Measurements from ENCODE around the gene OR10G3. TPM values are rescaled to one million over a fixed set of nuclear protein-coding genes. Genes with fewer than 3 reads are reported as not detected.
"Not testable (repeated sequence)": the region's sequence is repeated elsewhere in the genome, so short reads cannot be mapped to it uniquely, and the experiment has no call there.

The OR10G3 gene
- total RNA-seq: not detected in 2 replicates

GRCh38 chr14:21579976-21580375 lies at the start of gene OR10G3:
TSS of gene OR10G3 (minus strand) at chr14:21580076. CDS start at chr14:21570744, 9,332 bp downstream.
- Mint-ChIP-seq H3K9me3 (no peaks in the 10 kb centered on the region), H3K27ac (no peak within 1 kb of the TSS), H3K4me3 (no peak within 1 kb of the TSS), H3K4me1 (ENCODE audit: low read depth) (peaks cover 3% of the 10 kb centered on the region), H3K27me3 (ENCODE audit: insufficient read depth) (peaks cover 8% of the 10 kb centered on the region), H3K36me3 (ENCODE audit: low read depth) (no peaks in the 10 kb centered on the region)
- no peak for DNase-seq (ENCODE audit: low spot score)
- intact Hi-C loops (cut with micrococcal nuclease): no loop called here

GRCh38 chr14:21626491-21627230 lies 46.8 kb upstream of the OR10G3 start:
- H3K9me3 Mint-ChIP-seq: no peaks in the 10 kb centered on the region
- DNase-seq (ENCODE audit: low spot score): no peak
- H3K4me3 Mint-ChIP-seq: no peak overlapping the region
- intact Hi-C loops (cut with micrococcal nuclease): no loop called here
- H3K27me3 Mint-ChIP-seq (ENCODE audit: insufficient read depth): no peaks in the 10 kb centered on the region
- H3K4me1 Mint-ChIP-seq (ENCODE audit: low read depth): no peaks in the 10 kb centered on the region
- H3K27ac Mint-ChIP-seq: no peak overlapping the region
- no peaks in the 10 kb centered on the region for H3K36me3 Mint-ChIP-seq (ENCODE audit: low read depth)

DNA sequence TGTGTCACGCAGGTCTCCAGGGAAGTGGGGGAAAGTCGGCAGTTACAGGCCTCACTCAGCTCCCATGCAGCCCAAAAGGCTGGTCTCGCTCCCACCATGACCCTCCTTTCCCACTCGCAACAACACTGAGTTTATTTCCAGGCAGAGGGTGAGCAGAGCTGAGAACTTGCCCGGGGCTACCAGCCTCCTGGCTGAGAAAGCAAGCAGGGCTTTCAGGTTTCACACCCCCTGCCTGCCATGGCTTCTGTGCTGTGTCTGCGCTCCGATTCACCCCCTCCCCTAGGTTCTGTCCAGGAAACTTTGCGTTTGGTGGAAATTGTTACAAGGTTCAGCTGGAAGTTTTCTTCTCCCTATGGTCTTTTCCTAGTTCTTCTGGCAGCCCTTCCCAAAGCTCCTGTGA lies 37.7 kb upstream of the OR10G3 start:
- DNase-seq (ENCODE audit: low spot score): no peak
- intact Hi-C loops (cut with micrococcal nuclease): no loop called here
- no peak overlapping the region for H3K27ac Mint-ChIP-seq
- no peaks in the 10 kb centered on the region for H3K4me1 Mint-ChIP-seq (ENCODE audit: low read depth)
- no peak overlapping the region for H3K4me3 Mint-ChIP-seq
- H3K36me3 Mint-ChIP-seq (ENCODE audit: low read depth): no peaks in the 10 kb centered on the region
- H3K27me3 Mint-ChIP-seq (ENCODE audit: insufficient read depth): peaks cover 11% of the 10 kb centered on the region
- no peaks in the 10 kb centered on the region for H3K9me3 Mint-ChIP-seq

GRCh38 chr14:21614240-21614639 lies 34.4 kb upstream of the OR10G3 start:
- intact Hi-C loops (cut with micrococcal nuclease): no loop called here
- no peaks in the 10 kb centered on the region for H3K4me1 Mint-ChIP-seq (ENCODE audit: low read depth)
- no peak for DNase-seq (ENCODE audit: low spot score)
- no peak overlapping the region for H3K4me3 Mint-ChIP-seq
- H3K9me3 Mint-ChIP-seq: no peaks in the 10 kb centered on the region
- H3K36me3 Mint-ChIP-seq (ENCODE audit: low read depth): no peaks in the 10 kb centered on the region
- H3K27ac Mint-ChIP-seq: no peak overlapping the region
- H3K27me3 Mint-ChIP-seq (ENCODE audit: insufficient read depth): peaks cover 13% of the 10 kb centered on the region

DNA sequence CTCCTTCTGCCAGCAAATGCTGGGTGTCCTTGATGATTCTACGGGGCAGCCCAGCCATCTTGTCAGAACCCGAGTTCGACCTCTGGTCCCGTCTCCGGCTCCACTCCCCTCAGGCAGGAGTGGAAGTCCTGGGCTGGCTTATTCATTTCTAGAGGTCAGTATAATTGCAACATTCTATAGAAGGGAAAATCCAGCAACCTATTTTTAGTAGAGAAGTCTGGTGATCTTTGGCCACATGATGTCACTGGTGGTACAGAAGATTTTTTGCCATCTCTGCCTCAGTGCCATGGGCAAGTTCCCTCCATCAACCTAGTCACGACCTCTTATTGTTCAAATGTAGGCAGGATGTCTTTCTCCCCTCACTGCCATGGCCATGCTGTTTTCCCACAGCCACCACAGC lies 32.4 kb upstream of the OR10G3 start:
- Mint-ChIP-seq H3K4me1 (ENCODE audit: low read depth) (no peaks in the 10 kb centered on the region), H3K4me3 (no peak overlapping the region), H3K27me3 (ENCODE audit: insufficient read depth) (peaks cover 21% of the 10 kb centered on the region), H3K36me3 (ENCODE audit: low read depth) (no peaks in the 10 kb centered on the region), H3K27ac (no peak overlapping the region), H3K9me3 (no peaks in the 10 kb centered on the region)
- DNase-seq (ENCODE audit: low spot score): no peak
- intact Hi-C loops (cut with micrococcal nuclease): no loop called here

DNA sequence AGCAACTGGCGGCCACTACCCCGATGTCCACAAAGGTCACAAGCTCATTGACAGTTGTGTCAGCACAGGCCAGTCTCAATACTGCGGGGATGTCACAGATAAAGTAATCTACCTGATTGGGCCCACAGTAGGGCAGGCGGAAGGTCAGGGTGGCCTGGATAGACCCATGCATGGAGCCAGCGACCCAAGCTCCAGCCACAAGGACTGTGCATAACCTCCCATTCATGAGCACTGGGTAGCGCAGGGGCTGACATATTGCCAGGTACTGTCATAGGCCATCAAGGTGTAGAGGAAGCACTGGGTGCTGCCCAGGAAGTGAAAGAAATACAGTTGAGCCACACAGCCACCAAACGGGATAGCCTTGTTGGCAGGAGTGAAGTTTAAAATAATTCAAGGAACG lies 22.3 kb upstream of the OR10G3 start:
- DNase-seq (ENCODE audit: low spot score); H3K9me3 Mint-ChIP-seq; H3K4me1 Mint-ChIP-seq (ENCODE audit: low read depth); H3K4me3 Mint-ChIP-seq; H3K27me3 Mint-ChIP-seq (ENCODE audit: insufficient read depth); H3K36me3 Mint-ChIP-seq (ENCODE audit: low read depth); intact Hi-C loops (cut with micrococcal nuclease); H3K27ac Mint-ChIP-seq: not testable (repeated sequence)

- Mint-ChIP-seq H3K27me3 (ENCODE audit: insufficient read depth) (peaks cover 6% of the 10 kb centered on the region), H3K36me3 (ENCODE audit: low read depth) (no peaks in the 10 kb centered on the region), H3K9me3 (peaks cover 10% of the 10 kb centered on the region), H3K4me3 (no peak overlapping the region), H3K4me1 (ENCODE audit: low read depth) (peaks cover 7% of the 10 kb centered on the region), H3K27ac (no peak overlapping the region)
- no peak for DNase-seq (ENCODE audit: low spot score)
- intact Hi-C loops (cut with micrococcal nuclease): no loop called here
Measured at GRCh38 chr14:21589317-21589716, 9.4 kb upstream of the OR10G3 start.

DNA sequence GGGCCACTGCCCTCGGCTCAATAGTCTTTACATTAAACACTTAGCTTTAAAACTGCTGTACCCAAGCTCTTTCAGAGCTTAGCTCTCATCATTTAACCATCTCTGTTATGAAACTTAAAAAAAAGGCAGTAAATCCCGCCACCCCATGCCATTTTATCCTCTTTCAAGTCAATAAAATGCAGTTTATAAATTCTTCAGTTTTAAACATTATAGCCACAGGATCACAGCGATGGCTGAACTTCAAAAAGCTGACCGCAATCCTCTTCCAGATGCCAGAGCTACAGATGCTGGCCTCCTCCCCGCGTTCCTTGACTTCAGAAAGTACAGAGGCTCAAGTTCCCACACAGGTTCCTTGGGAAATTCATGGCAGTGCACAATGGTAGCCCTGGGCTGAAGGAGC lies 4.2 kb downstream of the OR10G3 start:
- H3K36me3 Mint-ChIP-seq (ENCODE audit: low read depth): no peaks in the 10 kb centered on the region
- H3K9me3 Mint-ChIP-seq: no peaks in the 10 kb centered on the region
- no peak for DNase-seq (ENCODE audit: low spot score)
- intact Hi-C loops (cut with micrococcal nuclease): no loop called here
- H3K27ac Mint-ChIP-seq: no peak overlapping the region
- H3K27me3 Mint-ChIP-seq (ENCODE audit: insufficient read depth): peaks cover 8% of the 10 kb centered on the region
- H3K4me3 Mint-ChIP-seq: no peak overlapping the region
- no peaks in the 10 kb centered on the region for H3K4me1 Mint-ChIP-seq (ENCODE audit: low read depth)

DNA sequence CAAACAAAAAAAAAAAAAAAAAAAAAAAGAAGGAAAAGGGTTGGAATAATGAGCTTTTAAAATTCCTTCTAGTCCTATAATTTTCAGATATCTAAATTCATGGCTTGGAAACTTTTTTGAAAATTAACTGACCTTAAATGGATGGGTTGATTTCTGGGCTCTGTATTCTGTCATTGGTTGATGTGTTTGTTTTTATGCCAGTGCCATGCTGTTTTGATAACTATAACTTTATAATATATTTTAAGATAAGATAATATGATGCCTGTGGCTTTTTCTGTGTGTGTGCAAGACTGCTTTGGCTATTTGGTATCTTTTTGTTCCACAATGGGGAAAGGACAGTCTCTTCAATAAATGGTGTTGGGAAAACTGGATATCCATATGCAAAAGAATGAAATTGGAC lies 7.3 kb downstream of the OR10G3 start:
- Mint-ChIP-seq H3K4me3 (no peak overlapping the region), H3K4me1 (ENCODE audit: low read depth) (no peaks in the 10 kb centered on the region), H3K27me3 (ENCODE audit: insufficient read depth) (peaks cover 5% of the 10 kb centered on the region), H3K9me3 (no peaks in the 10 kb centered on the region), H3K27ac (no peak overlapping the region), H3K36me3 (ENCODE audit: low read depth) (no peaks in the 10 kb centered on the region)
- intact Hi-C loops (cut with micrococcal nuclease): no loop called here
- DNase-seq (ENCODE audit: low spot score): no peak

GRCh38 chr14:21558703-21559170 lies 21.1 kb downstream of the OR10G3 start:
- no peaks in the 10 kb centered on the region for H3K36me3 Mint-ChIP-seq (ENCODE audit: low read depth)
- no peaks in the 10 kb centered on the region for H3K27me3 Mint-ChIP-seq (ENCODE audit: insufficient read depth)
- intact Hi-C loops (cut with micrococcal nuclease): loop anchor here (5.0 to 10.0 kb wide), 2 partner anchors 191 to 454 kb away; partner anchors contain the start of gene TMEM253
- DNase-seq (ENCODE audit: low spot score): no peak
- H3K4me3 Mint-ChIP-seq: no peak overlapping the region
- H3K4me1 Mint-ChIP-seq (ENCODE audit: low read depth): peaks cover 8% of the 10 kb centered on the region
- no peak overlapping the region for H3K27ac Mint-ChIP-seq
- no peaks in the 10 kb centered on the region for H3K9me3 Mint-ChIP-seq

- Mint-ChIP-seq H3K27ac (peak overlapping the region; percentile 68), H3K4me1 (ENCODE audit: low read depth) (peaks cover 8% of the 10 kb centered on the region), H3K36me3 (ENCODE audit: low read depth) (no peaks in the 10 kb centered on the region), H3K9me3 (no peaks in the 10 kb centered on the region), H3K4me3 (no peak overlapping the region), H3K27me3 (ENCODE audit: insufficient read depth) (no peaks in the 10 kb centered on the region)
- peak; percentile 62 for DNase-seq (ENCODE audit: low spot score)
- intact Hi-C loops (cut with micrococcal nuclease): loop anchor here (1.0 to 10.0 kb wide), 10 partner anchors 46 to 452 kb away; partner anchors contain the start of genes CHD8, METTL3, TMEM253 and TOX4
Measured at GRCh38 chr14:21557084-21557901, 22.6 kb downstream of the OR10G3 start.

DNA sequence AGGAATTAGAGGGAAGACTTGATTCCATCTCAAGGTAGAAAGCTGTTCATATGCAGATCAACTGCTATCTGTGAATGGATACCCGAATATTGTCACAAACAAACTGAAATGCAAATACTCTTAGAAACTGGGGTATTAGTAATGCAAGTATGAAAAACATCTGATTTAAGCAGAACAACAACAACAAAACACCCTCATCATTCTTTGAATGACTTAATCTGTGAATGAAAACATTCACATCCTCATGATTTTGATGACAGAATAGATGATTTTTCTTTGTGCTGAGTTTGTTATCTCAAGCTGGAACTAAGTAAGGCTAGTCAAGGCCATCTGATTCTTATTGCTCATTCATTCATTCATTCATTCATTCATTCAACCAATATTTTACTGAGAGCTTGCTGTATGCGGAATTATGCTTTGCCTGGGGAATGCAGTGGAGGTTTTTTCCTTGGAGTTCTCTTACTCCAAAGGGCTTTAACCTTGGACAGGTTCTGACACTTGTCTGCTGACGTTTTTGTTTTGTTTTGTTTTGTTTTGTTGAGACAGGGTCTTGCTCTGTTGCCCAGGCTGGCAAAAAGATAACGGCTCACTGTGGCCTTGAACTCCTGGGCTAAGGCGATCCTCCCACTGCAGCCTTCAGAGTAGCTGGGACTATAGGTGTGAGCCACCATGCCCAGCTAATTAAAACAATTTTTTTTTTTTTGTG lies 23.3 kb downstream of the OR10G3 start:
- H3K4me1 Mint-ChIP-seq (ENCODE audit: low read depth): peaks cover 8% of the 10 kb centered on the region
- H3K9me3 Mint-ChIP-seq: no peaks in the 10 kb centered on the region
- H3K27ac Mint-ChIP-seq: no peak overlapping the region
- DNase-seq (ENCODE audit: low spot score): no peak
- H3K36me3 Mint-ChIP-seq (ENCODE audit: low read depth): no peaks in the 10 kb centered on the region
- no peak overlapping the region for H3K4me3 Mint-ChIP-seq
- no peaks in the 10 kb centered on the region for H3K27me3 Mint-ChIP-seq (ENCODE audit: insufficient read depth)
- intact Hi-C loops (cut with micrococcal nuclease): loop anchor here (1.0 to 10.0 kb wide), 10 partner anchors 45 to 452 kb away; partner anchors contain the start of genes CHD8, METTL3, TMEM253 and TOX4
